Duodenal mucosa (tissue), 2 donors: ENCODE measurements around the gene TMEM9.

ENCODE experiments used
- H3K27ac ChIP-seq: one replicate; pipeline ENCODE4 v1.7.0; 2013; ENCODE audit warnings: low read depth, low read length
- H3K27me3 ChIP-seq, 2 donors: one replicate each; pipeline ENCODE4 v1.7.0; 2013; ENCODE audit warnings: low read length in 2 of 2, control low read depth in 1 of 2; ENCODE audit not compliant: insufficient read depth in 2 of 2, control insufficient read depth in 1 of 2
- H3K36me3 ChIP-seq, 2 donors: one replicate each; pipeline ENCODE4 v1.7.0; 2013; ENCODE audit warnings: low read length in 2 of 2, control low read depth in 1 of 2; ENCODE audit not compliant: insufficient read depth in 2 of 2, control insufficient read depth in 1 of 2
- H3K4me1 ChIP-seq, 2 donors: one replicate each; pipeline ENCODE4 v1.7.0; 2013; ENCODE audit warnings: low read length in 2 of 2, control low read depth in 1 of 2; ENCODE audit not compliant: insufficient read depth in 2 of 2, control insufficient read depth in 1 of 2
- H3K4me3 ChIP-seq, 2 donors: one replicate each; pipeline ENCODE4 v1.7.0; 2013; ENCODE audit warnings: low read length in 2 of 2, low read depth in 1 of 2
- H3K9ac ChIP-seq, 2 donors: one replicate each; pipeline ENCODE4 v1.7.0; 2013; ENCODE audit warnings: low read length in 2 of 2, low read depth in 1 of 2
- H3K9me3 ChIP-seq, 2 donors: one replicate each; pipeline ENCODE4 v1.7.0; 2013; ENCODE audit warnings: low read length in 2 of 2, control low read depth in 1 of 2; ENCODE audit not compliant: control insufficient read depth in 1 of 2

The TMEM9 gene

GRCh38 chr1:201185123-201185453 lies 30.8 kb upstream of the TMEM9 start:
- H3K9me3 ChIP-seq: no peaks in the 10 kb centered on the region
- H3K9ac ChIP-seq: no peak overlapping the region
- peaks cover 0 to 7% of the 10 kb centered on the region in 2 donors for H3K4me1 ChIP-seq
- no peak overlapping the region for H3K27ac ChIP-seq
- H3K36me3 ChIP-seq: no peaks in the 10 kb centered on the region
- H3K27me3 ChIP-seq: no peaks in the 10 kb centered on the region
- H3K4me3 ChIP-seq: no peak overlapping the region

GRCh38 chr1:201184307-201185122 lies 30.2 kb upstream of the TMEM9 start:
- H3K9ac ChIP-seq: no peak overlapping the region
- H3K4me3 ChIP-seq: no peak overlapping the region
- no peaks in the 10 kb centered on the region for H3K9me3 ChIP-seq
- H3K4me1 ChIP-seq: peaks cover 0 to 7% of the 10 kb centered on the region in 2 donors
- no peaks in the 10 kb centered on the region for H3K27me3 ChIP-seq
- no peak overlapping the region for H3K27ac ChIP-seq
- no peaks in the 10 kb centered on the region for H3K36me3 ChIP-seq

DNA sequence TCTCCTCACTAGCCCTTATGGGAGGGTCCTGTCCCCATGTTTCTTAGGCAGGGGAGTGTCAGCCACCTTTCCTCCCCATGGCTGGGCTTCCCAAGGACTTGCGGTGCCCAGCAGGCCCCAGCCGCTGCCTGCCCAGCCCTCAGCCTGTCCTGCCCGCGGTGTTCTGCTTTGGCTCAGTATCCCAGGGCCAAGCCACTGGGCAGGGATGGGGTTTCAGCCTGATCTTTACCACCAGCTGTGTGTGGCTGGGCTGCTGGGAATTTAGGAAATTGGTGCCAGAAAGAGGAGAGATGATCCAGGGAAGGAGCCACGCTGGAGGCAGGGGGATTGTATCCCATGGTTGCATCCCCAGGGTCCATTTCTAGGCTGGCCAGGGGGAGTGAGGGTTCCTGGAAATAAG lies 29.5 kb upstream of the TMEM9 start:
- Histone ChIP-seq H3K9ac (no peak overlapping the region), H3K36me3 (no peaks in the 10 kb centered on the region), H3K4me1 (peaks cover 0 to 7% of the 10 kb centered on the region in 2 donors)

GRCh38 chr1:201183209-201183608 lies 28.9 kb upstream of the TMEM9 start:
- Histone ChIP-seq H3K36me3 (no peaks in the 10 kb centered on the region), H3K4me3 (no peak overlapping the region), H3K4me1 (peaks cover 0 to 7% of the 10 kb centered on the region in 2 donors), H3K9ac (no peak overlapping the region), H3K27ac (no peak overlapping the region), H3K27me3 (peaks cover 0 to 2% of the 10 kb centered on the region in 2 donors), H3K9me3 (peaks cover 0 to 2% of the 10 kb centered on the region in 2 donors)

More for the DNA sequence above, 29.5 kb upstream of the TMEM9 start:
- H3K27ac ChIP-seq: no peak overlapping the region
- H3K4me3 ChIP-seq: no peak overlapping the region
- H3K27me3 ChIP-seq: peaks cover 0 to 2% of the 10 kb centered on the region in 2 donors
- peaks cover 0 to under 1% of the 10 kb centered on the region in 2 donors for H3K9me3 ChIP-seq

DNA sequence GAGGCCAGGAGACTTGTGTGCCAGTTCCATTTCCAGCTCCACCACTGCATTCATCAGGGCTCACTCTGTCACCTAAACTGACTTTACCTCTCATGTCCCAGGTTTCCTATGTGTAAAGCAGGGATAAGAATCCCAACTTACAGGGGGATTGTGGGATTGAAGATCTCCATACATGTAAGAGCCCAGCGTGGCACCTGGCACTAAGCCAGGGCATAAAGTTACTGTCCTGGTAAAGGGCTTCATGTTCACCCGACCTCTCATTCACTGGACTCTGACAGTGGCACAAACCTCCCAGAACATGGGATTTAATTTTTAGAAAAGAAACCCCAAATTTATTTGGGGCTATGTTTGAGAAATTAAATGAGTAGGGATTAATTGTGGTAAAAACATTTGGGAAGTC lies 27.5 kb upstream of the TMEM9 start:
- Histone ChIP-seq H3K4me1 (peaks cover 6 to 9% of the 10 kb centered on the region in 2 donors), H3K36me3 (no peaks in the 10 kb centered on the region), H3K4me3 (no peak overlapping the region), H3K27ac (no peak overlapping the region), H3K27me3 (peaks cover 0 to 2% of the 10 kb centered on the region in 2 donors), H3K9ac (no peak overlapping the region), H3K9me3 (peaks cover 0 to 2% of the 10 kb centered on the region in 2 donors)

- peaks cover 0 to 2% of the 10 kb centered on the region in 2 donors for H3K27me3 ChIP-seq
- no peak overlapping the region for H3K27ac ChIP-seq
- peaks cover 0 to 2% of the 10 kb centered on the region in 2 donors for H3K9me3 ChIP-seq
- peaks cover 8 to 11% of the 10 kb centered on the region in 2 donors for H3K4me1 ChIP-seq
- no peak overlapping the region for H3K4me3 ChIP-seq
- no peak overlapping the region for H3K9ac ChIP-seq
- no peaks in the 10 kb centered on the region for H3K36me3 ChIP-seq
These were observed 27.0 kb upstream of the TMEM9 start for GRCh38 chr1:201181323-201181722.

DNA sequence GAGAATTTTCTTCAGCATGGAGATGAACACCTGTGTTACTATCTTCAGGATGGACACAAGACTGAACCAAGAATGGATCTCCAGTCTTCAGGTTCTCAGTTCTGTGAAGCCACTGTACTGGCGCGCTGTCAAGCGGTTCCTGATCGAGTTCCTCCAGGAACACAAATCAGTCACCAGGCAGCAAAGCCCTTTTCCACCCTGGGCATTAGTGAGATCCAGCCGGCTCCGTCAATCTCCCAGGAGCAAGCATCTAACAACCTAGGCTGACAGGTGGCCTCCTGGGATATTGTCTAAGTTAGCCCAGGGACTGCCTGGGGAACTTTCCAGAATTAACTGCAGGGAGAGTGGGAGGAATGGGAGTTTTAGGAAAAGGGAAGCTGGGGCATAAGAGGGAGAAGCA lies 26.6 kb upstream of the TMEM9 start:
- Histone ChIP-seq H3K9me3 (peaks cover 0 to 2% of the 10 kb centered on the region in 2 donors), H3K36me3 (no peaks in the 10 kb centered on the region)

DNA sequence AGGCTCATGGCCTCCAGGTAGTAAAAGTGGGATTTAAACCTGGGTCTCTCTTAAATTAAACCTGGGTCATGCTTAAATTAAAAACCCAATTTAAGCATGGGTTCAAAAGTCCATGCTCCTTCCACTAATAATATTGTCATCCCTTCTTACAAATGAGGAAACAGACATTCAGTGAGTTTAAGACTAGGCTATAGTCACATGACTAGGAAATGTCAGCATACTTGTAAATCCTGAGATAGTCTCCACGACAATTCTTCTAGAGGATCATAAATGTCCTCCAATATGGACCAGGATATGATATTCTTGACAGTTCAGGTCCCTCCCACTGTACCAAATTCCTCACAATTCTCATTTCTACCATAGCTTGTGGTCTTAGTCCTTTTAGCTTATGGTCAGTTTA lies 25.9 kb upstream of the TMEM9 start:
- no peak overlapping the region for H3K4me3 ChIP-seq
- H3K9ac ChIP-seq: no peak overlapping the region
- peaks cover 0 to 2% of the 10 kb centered on the region in 2 donors for H3K9me3 ChIP-seq
- H3K36me3 ChIP-seq: no peaks in the 10 kb centered on the region
- peaks cover 11 to 16% of the 10 kb centered on the region in 2 donors for H3K4me1 ChIP-seq
- no peak overlapping the region for H3K27ac ChIP-seq
- peaks cover 0 to 2% of the 10 kb centered on the region in 2 donors for H3K27me3 ChIP-seq

More for the DNA sequence above, 26.6 kb upstream of the TMEM9 start:
- Histone ChIP-seq H3K4me3 (no peak overlapping the region), H3K27ac (no peak overlapping the region), H3K4me1 (peaks cover 8 to 11% of the 10 kb centered on the region in 2 donors), H3K9ac (no peak overlapping the region), H3K27me3 (peaks cover 0 to 2% of the 10 kb centered on the region in 2 donors)

DNA sequence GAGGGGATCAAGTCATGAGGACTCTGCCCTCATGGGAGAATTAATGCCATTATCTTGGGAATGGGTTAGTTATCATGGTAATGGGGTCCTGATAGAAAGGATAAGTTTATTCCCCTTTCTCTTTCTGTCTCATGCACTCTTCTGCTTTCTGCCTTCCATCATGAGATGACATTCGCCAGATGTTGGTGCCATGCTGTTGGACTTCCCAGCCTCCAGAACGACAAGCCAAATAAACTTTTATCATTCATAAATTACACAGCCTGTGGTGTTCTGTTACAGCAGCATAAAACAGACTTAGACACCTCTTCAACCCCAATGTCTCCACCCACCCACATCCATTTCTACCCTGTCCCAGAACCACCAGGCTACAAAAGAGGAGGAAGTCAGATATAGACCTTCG lies 24.4 kb upstream of the TMEM9 start:
- Histone ChIP-seq H3K4me3 (no peak overlapping the region), H3K9me3 (peaks cover 0 to 2% of the 10 kb centered on the region in 2 donors), H3K4me1 (peaks cover 5 to 20% of the 10 kb centered on the region in 2 donors), H3K9ac (no peak overlapping the region), H3K27ac (no peak overlapping the region), H3K27me3 (peaks cover 0 to 2% of the 10 kb centered on the region in 2 donors), H3K36me3 (no peaks in the 10 kb centered on the region)

DNA sequence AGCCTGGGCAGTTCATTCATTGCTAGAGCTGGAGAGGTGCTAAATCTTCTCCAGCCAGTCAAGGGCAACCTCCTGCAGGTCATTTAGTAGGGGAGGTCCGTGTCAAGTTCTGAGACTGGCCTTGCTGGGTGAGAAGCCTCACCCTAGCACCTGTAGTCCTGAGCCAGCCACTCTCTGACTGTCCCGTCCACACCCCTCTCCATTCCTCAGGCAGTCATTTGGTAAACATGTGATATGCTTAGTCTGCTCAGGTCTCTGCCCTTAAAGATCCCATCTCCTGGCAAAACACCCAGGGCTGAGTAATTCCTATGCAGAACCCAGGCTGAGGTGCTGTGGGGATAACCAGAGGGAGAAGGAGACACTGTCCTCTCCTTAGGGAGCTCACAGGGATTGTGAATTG lies 22.7 kb upstream of the TMEM9 start:
- H3K4me3 ChIP-seq: no peak overlapping the region
- H3K27me3 ChIP-seq: peaks cover 0 to 2% of the 10 kb centered on the region in 2 donors
- no peaks in the 10 kb centered on the region for H3K36me3 ChIP-seq
- peaks cover 0 to 2% of the 10 kb centered on the region in 2 donors for H3K9me3 ChIP-seq
- H3K4me1 ChIP-seq: peaks cover 11 to 30% of the 10 kb centered on the region in 2 donors
- H3K9ac ChIP-seq: no peak overlapping the region
- H3K27ac ChIP-seq: no peak overlapping the region
